Measurements from ENCODE around the gene GNAT3.

GRCh38 chr7:80498481-80499349 is 13.1 kb downstream of the GNAT3 start:
- TF ChIP-seq CTCF (conservative IDR thresholded peaks at IDR 0.05; ENCODE audit: low read depth, low read length) (no peak), EZH2 (IDR thresholded peaks at IDR 0.05; ENCODE audit: borderline replicate concordance, low read depth, low read length, poor library complexity, severe bottlenecking) (no peak)

Measured in A673 (cell line).